ENCODE results near the gene RGL2.

GRCh38 chr6:33318426-33319073 is 19.8 kb upstream of the RGL2 start:
- TF ChIP-seq, protein P1, sequence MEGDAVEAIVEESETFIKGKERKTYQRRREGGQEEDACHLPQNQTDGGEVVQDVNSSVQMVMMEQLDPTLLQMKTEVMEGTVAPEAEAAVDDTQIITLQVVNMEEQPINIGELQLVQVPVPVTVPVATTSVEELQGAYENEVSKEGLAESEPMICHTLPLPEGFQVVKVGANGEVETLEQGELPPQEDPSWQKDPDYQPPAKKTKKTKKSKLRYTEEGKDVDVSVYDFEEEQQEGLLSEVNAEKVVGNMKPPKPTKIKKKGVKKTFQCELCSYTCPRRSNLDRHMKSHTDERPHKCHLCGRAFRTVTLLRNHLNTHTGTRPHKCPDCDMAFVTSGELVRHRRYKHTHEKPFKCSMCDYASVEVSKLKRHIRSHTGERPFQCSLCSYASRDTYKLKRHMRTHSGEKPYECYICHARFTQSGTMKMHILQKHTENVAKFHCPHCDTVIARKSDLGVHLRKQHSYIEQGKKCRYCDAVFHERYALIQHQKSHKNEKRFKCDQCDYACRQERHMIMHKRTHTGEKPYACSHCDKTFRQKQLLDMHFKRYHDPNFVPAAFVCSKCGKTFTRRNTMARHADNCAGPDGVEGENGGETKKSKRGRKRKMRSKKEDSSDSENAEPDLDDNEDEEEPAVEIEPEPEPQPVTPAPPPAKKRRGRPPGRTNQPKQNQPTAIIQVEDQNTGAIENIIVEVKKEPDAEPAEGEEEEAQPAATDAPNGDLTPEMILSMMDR (IDR thresholded peaks at IDR 0.05), result no peak
- no peak for TF ChIP-seq POLR2A (IDR thresholded peaks at IDR 0.05)

All from gastroesophageal sphincter (tissue), 3 donors.